Measurements from ENCODE around the gene MAGIX.
"Not testable (repeated sequence)": the region's sequence is repeated elsewhere in the genome, so short reads cannot be mapped to it uniquely, and the experiment has no call there.

The MAGIX gene

GRCh38 chrX:49142264-49142663 is 20.3 kb upstream of the MAGIX start:
- not testable (repeated sequence) for H3K36me3 ChIP-seq (ENCODE audit: control insufficient read depth, insufficient read depth, low read length); H3K9ac ChIP-seq (ENCODE audit: low read depth, low read length); H3K4me3 ChIP-seq (ENCODE audit: low read depth, low read length); H3K27ac ChIP-seq (ENCODE audit: low read depth, low read length); H3K4me1 ChIP-seq (ENCODE audit: control insufficient read depth, insufficient read depth, low read length); H3K27me3 ChIP-seq (ENCODE audit: control insufficient read depth, insufficient read depth, low read length)
- peaks cover 44% of the 10 kb centered on the region for H3K9me3 ChIP-seq (ENCODE audit: control insufficient read depth, insufficient read depth, low read length)

GRCh38 chrX:49143154-49143553 is 19.4 kb upstream of the MAGIX start:
- not testable (repeated sequence) for H3K4me1 ChIP-seq (ENCODE audit: control insufficient read depth, insufficient read depth, low read length); H3K36me3 ChIP-seq (ENCODE audit: control insufficient read depth, insufficient read depth, low read length); H3K27ac ChIP-seq (ENCODE audit: low read depth, low read length); H3K9ac ChIP-seq (ENCODE audit: low read depth, low read length); H3K4me3 ChIP-seq (ENCODE audit: low read depth, low read length); H3K27me3 ChIP-seq (ENCODE audit: control insufficient read depth, insufficient read depth, low read length)
- peaks cover 49% of the 10 kb centered on the region for H3K9me3 ChIP-seq (ENCODE audit: control insufficient read depth, insufficient read depth, low read length)

GRCh38 chrX:49147282-49147681 is 15.3 kb upstream of the MAGIX start:
- no peak overlapping the region for H3K9ac ChIP-seq (ENCODE audit: low read depth, low read length)
- H3K4me3 ChIP-seq (ENCODE audit: low read depth, low read length): no peak overlapping the region
- peaks cover 40% of the 10 kb centered on the region for H3K9me3 ChIP-seq (ENCODE audit: control insufficient read depth, insufficient read depth, low read length)
- no peaks in the 10 kb centered on the region for H3K27me3 ChIP-seq (ENCODE audit: control insufficient read depth, insufficient read depth, low read length)
- H3K27ac ChIP-seq (ENCODE audit: low read depth, low read length): no peak overlapping the region
- no peaks in the 10 kb centered on the region for H3K36me3 ChIP-seq (ENCODE audit: control insufficient read depth, insufficient read depth, low read length)
- H3K4me1 ChIP-seq (ENCODE audit: control insufficient read depth, insufficient read depth, low read length): no peaks in the 10 kb centered on the region

GRCh38 chrX:49147936-49148335 is 14.6 kb upstream of the MAGIX start:
- H3K9me3 ChIP-seq (ENCODE audit: control insufficient read depth, insufficient read depth, low read length): peaks cover 42% of the 10 kb centered on the region
- no peak overlapping the region for H3K27ac ChIP-seq (ENCODE audit: low read depth, low read length)
- H3K27me3 ChIP-seq (ENCODE audit: control insufficient read depth, insufficient read depth, low read length): no peaks in the 10 kb centered on the region
- no peaks in the 10 kb centered on the region for H3K36me3 ChIP-seq (ENCODE audit: control insufficient read depth, insufficient read depth, low read length)
- no peak overlapping the region for H3K9ac ChIP-seq (ENCODE audit: low read depth, low read length)
- no peak overlapping the region for H3K4me3 ChIP-seq (ENCODE audit: low read depth, low read length)
- H3K4me1 ChIP-seq (ENCODE audit: control insufficient read depth, insufficient read depth, low read length): no peaks in the 10 kb centered on the region

GRCh38 chrX:49148390-49149100 is 14.0 kb upstream of the MAGIX start:
- not testable (repeated sequence) for H3K27ac ChIP-seq (ENCODE audit: low read depth, low read length); H3K36me3 ChIP-seq (ENCODE audit: control insufficient read depth, insufficient read depth, low read length); H3K4me1 ChIP-seq (ENCODE audit: control insufficient read depth, insufficient read depth, low read length); H3K9ac ChIP-seq (ENCODE audit: low read depth, low read length); H3K4me3 ChIP-seq (ENCODE audit: low read depth, low read length); H3K27me3 ChIP-seq (ENCODE audit: control insufficient read depth, insufficient read depth, low read length)
- H3K9me3 ChIP-seq (ENCODE audit: control insufficient read depth, insufficient read depth, low read length): peaks cover 42% of the 10 kb centered on the region

GRCh38 chrX:49149291-49149690 is 13.3 kb upstream of the MAGIX start:
- not testable (repeated sequence) for H3K27ac ChIP-seq (ENCODE audit: low read depth, low read length); H3K36me3 ChIP-seq (ENCODE audit: control insufficient read depth, insufficient read depth, low read length); H3K27me3 ChIP-seq (ENCODE audit: control insufficient read depth, insufficient read depth, low read length); H3K4me1 ChIP-seq (ENCODE audit: control insufficient read depth, insufficient read depth, low read length); H3K9ac ChIP-seq (ENCODE audit: low read depth, low read length); H3K4me3 ChIP-seq (ENCODE audit: low read depth, low read length)
- peaks cover 39% of the 10 kb centered on the region for H3K9me3 ChIP-seq (ENCODE audit: control insufficient read depth, insufficient read depth, low read length)

GRCh38 chrX:49153467-49153866 is 9.1 kb upstream of the MAGIX start:
- H3K4me3 ChIP-seq (ENCODE audit: low read depth, low read length): no peak overlapping the region
- no peaks in the 10 kb centered on the region; the same call in 1 of the 2 replicates for H3K27me3 ChIP-seq (ENCODE audit: control insufficient read depth, insufficient read depth, low read length)
- no peak overlapping the region for H3K27ac ChIP-seq (ENCODE audit: low read depth, low read length)

GRCh38 chrX:49155243-49155899 is 7.2 kb upstream of the MAGIX start:
- Histone ChIP-seq H3K36me3 (ENCODE audit: control insufficient read depth, insufficient read depth, low read length) (no peaks in the 10 kb centered on the region), H3K9ac (ENCODE audit: low read depth, low read length) (no peak overlapping the region), H3K4me3 (ENCODE audit: low read depth, low read length) (peak overlapping the region; percentile 75), H3K27ac (ENCODE audit: low read depth, low read length) (peak overlapping the region; percentile 95), H3K4me1 (ENCODE audit: control insufficient read depth, insufficient read depth, low read length) (no peaks in the 10 kb centered on the region; the same call in 1 of the 2 replicates), H3K27me3 (ENCODE audit: control insufficient read depth, insufficient read depth, low read length) (no peaks in the 10 kb centered on the region; the same call in 1 of the 2 replicates), H3K9me3 (ENCODE audit: control insufficient read depth, insufficient read depth, low read length) (peaks cover 31% of the 10 kb centered on the region)

More at GRCh38 chrX:49153467-49153866, 9.1 kb upstream of the MAGIX start:
- no peaks in the 10 kb centered on the region for H3K36me3 ChIP-seq (ENCODE audit: control insufficient read depth, insufficient read depth, low read length)
- peaks cover 27% of the 10 kb centered on the region for H3K9me3 ChIP-seq (ENCODE audit: control insufficient read depth, insufficient read depth, low read length)
- H3K4me1 ChIP-seq (ENCODE audit: control insufficient read depth, insufficient read depth, low read length): no peaks in the 10 kb centered on the region; the same call in 1 of the 2 replicates
- no peak overlapping the region for H3K9ac ChIP-seq (ENCODE audit: low read depth, low read length)

- Histone ChIP-seq H3K9ac (ENCODE audit: low read depth, low read length) (peak overlapping the region; percentile 59), H3K36me3 (ENCODE audit: control insufficient read depth, insufficient read depth, low read length) (no peaks in the 10 kb centered on the region), H3K4me1 (ENCODE audit: control insufficient read depth, insufficient read depth, low read length) (no peaks in the 10 kb centered on the region; the same call in 1 of the 2 replicates), H3K4me3 (ENCODE audit: low read depth, low read length) (peak overlapping the region; percentile 75), H3K9me3 (ENCODE audit: control insufficient read depth, insufficient read depth, low read length) (peaks cover 27% of the 10 kb centered on the region), H3K27ac (ENCODE audit: low read depth, low read length) (peak overlapping the region; percentile 95), H3K27me3 (ENCODE audit: control insufficient read depth, insufficient read depth, low read length) (no peaks in the 10 kb centered on the region; the same call in 1 of the 2 replicates)
Measured at GRCh38 chrX:49155900-49156837, 6.4 kb upstream of the MAGIX start.

- H3K36me3 ChIP-seq (ENCODE audit: control insufficient read depth, insufficient read depth, low read length): no peaks in the 10 kb centered on the region
- no peak overlapping the region; the same call in 1 of the 2 replicates for H3K4me3 ChIP-seq (ENCODE audit: low read depth, low read length)
- H3K27me3 ChIP-seq (ENCODE audit: control insufficient read depth, insufficient read depth, low read length): no peaks in the 10 kb centered on the region; the same call in none of the 2 replicates
- H3K4me1 ChIP-seq (ENCODE audit: control insufficient read depth, insufficient read depth, low read length): no peaks in the 10 kb centered on the region; the same call in 1 of the 2 replicates
- peaks cover 23% of the 10 kb centered on the region for H3K9me3 ChIP-seq (ENCODE audit: control insufficient read depth, insufficient read depth, low read length)
- no peak overlapping the region for H3K9ac ChIP-seq (ENCODE audit: low read depth, low read length)
- no peak overlapping the region for H3K27ac ChIP-seq (ENCODE audit: low read depth, low read length)
Measured at GRCh38 chrX:49157194-49157593, 5.4 kb upstream of the MAGIX start.

Data from HUES48 (cell line).